22Rv1 (cell line): ENCODE measurements around the gene SMG7.

ENCODE experiments used
- CTCF ChIP-seq: fragments of 450-650 bp; IDR thresholded peaks from 2 replicates; pipeline ENCODE4 v1.5.1; 2017; ENCODE audit warnings: mild to moderate bottlenecking
- ZFX ChIP-seq: fragments of 450-650 bp; IDR thresholded peaks from 2 replicates; pipeline ENCODE4 v1.6.1; 2017; ENCODE audit warnings: antibody characterized with exemption, borderline replicate concordance

GRCh38 chr1:183533617-183534174 is 61.4 kb downstream of the SMG7 start:
- TF ChIP-seq CTCF: no peak
- TF ChIP-seq ZFX: no peak
